Stimulated activated CD4-positive, alpha-beta T cell treated with anti-CD3 and anti-CD28 coated beads, Interleukin-2, amount 100 ng/mL, for 4 hours (primary cell): ENCODE results near the gene KCNJ10.
"Not testable (repeated sequence)": the region's sequence is repeated elsewhere in the genome, so short reads cannot be mapped to it uniquely, and the experiment has no call there.

ENCODE experiments used
- DNase-seq: peaks from one replicate; pipeline ENCODE4 v3.0.0-alpha.2; 2020; ENCODE audit warnings: low read depth

Gene KCNJ10

GRCh38 chr1:160061369-160062229 lies 8.4 kb downstream of the KCNJ10 start:
- DNase-seq = no peak

- DNase-seq = no peak
Observed at GRCh38 chr1:160058087-160058486, 11.9 kb downstream of the KCNJ10 start.

DNA sequence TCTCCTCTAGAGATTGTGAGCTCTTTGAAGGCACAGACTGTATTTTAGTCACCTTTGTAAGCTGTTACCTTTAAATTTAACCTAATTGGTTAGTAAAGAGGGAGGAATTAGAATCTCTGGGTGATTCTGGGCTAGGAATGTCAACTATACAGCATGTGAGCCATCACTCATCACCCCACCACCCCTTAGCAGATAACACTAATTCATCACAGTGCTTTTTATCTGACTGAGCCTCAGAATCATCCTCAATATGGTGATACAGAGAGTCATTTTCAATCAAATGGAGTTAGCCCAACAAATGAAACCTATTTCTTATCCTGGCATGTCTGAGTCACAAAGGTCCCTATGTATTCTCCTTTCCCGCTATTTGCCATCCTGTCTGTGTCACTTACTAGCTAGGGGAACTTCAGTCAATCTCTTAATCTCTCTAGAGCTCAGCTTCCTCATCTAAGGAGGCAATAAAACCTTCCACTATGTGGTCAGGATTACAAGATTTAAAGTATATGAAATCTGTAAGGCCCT lies 13.3 kb downstream of the KCNJ10 start:
- DNase-seq = no peak

GRCh38 chr1:160053548-160054365 lies 16.2 kb downstream of the KCNJ10 start:
- DNase-seq = no peak

- DNase-seq = no peak
Observed at GRCh38 chr1:160052936-160053335, 17.0 kb downstream of the KCNJ10 start.

GRCh38 chr1:160050619-160051018 lies 19.3 kb downstream of the KCNJ10 start:
- DNase-seq = no peak

GRCh38 chr1:160050182-160050581 lies 19.8 kb downstream of the KCNJ10 start:
- DNase-seq = not testable (repeated sequence)

GRCh38 chr1:160049101-160049500 lies 20.9 kb downstream of the KCNJ10 start:
- DNase-seq = no peak

GRCh38 chr1:160048335-160048734 lies 21.6 kb downstream of the KCNJ10 start:
- no peak for DNase-seq

DNA sequence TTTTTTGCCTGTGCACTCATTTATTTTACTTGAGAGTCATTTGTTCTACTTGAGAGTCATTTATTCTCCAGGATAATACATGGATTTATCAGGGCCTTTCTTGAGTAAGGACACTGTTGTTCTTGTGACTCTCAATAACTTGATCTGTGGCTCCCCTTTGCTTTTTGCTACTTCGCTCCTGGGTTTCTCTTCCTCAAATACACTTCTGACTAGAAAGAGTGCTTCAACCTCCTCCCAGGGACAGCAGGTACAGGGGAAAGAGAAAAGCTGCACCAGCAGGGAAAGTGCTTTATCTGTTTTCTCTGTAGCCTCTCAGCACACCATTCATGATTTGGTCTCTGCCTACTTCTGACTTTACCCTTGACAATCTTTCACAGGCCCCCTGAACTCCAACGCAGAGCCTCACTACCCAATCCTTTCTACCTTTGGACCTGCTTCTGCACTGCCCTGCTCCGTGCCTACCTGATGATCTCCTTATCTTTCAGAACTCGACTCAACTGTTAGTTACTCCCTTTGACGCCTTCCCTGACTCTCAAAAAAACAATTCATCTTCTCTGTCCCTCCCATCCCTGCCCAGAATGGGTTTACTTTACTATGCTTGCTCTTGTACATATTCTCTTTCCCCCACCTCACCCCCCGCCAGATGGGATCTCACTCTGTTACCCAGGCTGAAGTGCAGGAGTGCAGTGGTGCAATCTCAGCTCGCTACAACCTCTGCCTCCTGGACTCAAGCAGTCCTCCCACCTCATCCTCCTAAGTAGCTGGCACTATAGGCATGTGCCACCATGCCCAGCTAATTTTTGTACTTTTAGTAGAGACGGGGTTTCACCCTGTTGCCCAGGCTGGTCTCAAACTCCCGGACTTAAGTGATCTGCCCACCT lies 22.6 kb downstream of the KCNJ10 start:
- no peak for DNase-seq

GRCh38 chr1:160046494-160047110 lies 23.4 kb downstream of the KCNJ10 start:
- no peak for DNase-seq

DNA sequence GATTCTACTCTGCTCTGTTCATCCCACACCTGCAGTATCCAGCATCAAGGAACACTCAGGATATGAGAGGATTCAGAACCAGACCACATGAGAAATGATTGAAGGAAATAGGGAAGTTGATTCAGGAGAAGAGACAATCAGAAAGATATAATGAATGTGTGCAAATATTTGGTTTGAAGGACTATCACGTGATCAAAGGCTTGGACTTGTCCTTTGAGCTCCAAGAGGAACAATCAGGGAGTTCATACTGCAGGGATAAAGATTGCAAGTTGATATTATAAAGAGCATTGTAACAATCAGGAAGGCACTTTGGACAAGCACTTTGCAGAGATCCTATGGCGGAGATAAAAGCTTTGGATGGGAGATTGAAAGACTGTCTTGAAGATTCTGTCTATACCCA lies 24.3 kb downstream of the KCNJ10 start:
- no peak for DNase-seq

DNA sequence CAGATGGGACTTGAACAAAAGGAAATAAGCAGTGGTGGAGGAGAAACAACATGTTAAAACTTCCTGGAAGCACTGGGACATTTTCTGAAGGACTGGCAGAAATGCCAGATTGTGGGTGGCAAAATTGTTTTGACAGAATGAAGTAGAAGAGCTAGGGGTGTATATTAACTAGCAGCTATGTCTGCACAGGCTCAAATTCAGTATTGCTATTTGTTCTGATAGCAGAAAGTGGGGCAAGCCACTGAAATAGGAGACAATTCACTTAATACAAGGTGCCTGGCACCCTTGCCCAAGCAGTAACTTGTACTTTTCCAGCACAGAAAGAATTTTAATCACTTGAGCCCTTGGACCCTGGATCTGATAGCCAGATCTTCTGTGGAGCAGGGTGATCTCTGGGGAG lies 26.4 kb downstream of the KCNJ10 start:
- no peak for DNase-seq

DNA sequence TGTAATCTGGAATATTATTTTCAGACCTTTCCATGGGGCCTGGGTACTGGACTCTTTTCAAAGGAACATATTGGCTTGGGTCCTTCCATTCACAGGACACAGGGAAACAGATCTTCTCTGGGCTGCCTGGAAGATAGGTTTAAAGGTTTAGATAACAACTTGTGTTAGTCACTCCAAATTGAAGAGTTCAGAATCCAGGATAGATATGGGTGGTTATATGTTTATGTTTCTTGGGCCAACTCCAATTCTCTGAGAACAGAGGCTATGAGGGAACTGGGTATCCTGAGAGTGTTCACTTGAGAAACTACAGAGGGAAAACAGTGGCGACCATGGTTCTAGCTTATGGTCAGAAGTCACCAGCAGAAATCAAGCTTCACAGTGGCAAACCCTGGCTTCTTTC lies 29.5 kb downstream of the KCNJ10 start:
- DNase-seq = no peak

- no peak for DNase-seq
Observed at GRCh38 chr1:160032165-160032820, 37.7 kb downstream of the KCNJ10 start.

GRCh38 chr1:160031365-160032164 lies 38.4 kb downstream of the KCNJ10 start, which contains the start of gene PIGM:
Gene PIGM, minus strand, starts transcription at chr1:160031990. Its CDS starts 251 bp downstream, at chr1:160031739.
- DNase-seq = peak; percentile 86

- DNase-seq = no peak
Observed at GRCh38 chr1:160030657-160031364, 39.1 kb downstream of the KCNJ10 start.

DNA sequence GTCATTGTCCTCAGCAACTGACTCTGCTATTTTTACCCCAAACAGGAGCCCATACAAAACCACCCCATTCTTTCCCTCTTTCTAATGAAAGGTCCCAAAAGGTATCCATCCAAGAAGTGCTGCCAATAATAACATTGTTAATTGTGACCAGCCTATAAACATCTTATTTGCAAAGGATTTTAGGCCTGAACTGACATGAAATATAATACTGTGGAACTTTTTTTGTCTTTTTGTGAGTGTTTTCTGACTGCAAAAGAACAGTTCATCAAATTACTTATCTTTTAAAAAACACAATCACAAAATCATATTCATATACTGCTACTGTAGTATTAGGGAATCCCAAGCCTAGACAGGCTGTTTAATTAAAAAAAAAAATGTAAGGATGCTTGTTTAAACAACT lies 41.5 kb downstream of the KCNJ10 start:
- no peak for DNase-seq

- DNase-seq = no peak
Observed at GRCh38 chr1:160025314-160025713, 44.6 kb downstream of the KCNJ10 start.
